Stimulated activated CD4-positive, alpha-beta T cell treated with anti-CD3 and anti-CD28 coated beads, Interleukin-1b, Interleukin-23, amount 100 ng/mL, for 1 hour (primary cell): ENCODE results near the gene EMP1.

Experiments used
- DNase-seq, 2 donors: peaks; one replicate each; pipeline ENCODE4 v3.0.0-alpha.2; 2020; ENCODE audit warnings: low read depth in 2 of 2

EMP1 gene

GRCh38 chr12:13222076-13222475 lies 25.6 kb downstream of the EMP1 start:
- DNase-seq = no peak

- DNase-seq = no peak
Measured at GRCh38 chr12:13223179-13223804, 26.8 kb downstream of the EMP1 start.

GRCh38 chr12:13223941-13224340 lies 27.4 kb downstream of the EMP1 start:
- DNase-seq = no peak

- DNase-seq = no peak
Measured at GRCh38 chr12:13227191-13227590, 30.7 kb downstream of the EMP1 start.

- no peak for DNase-seq
Measured at GRCh38 chr12:13228579-13228978, 32.1 kb downstream of the EMP1 start.

- DNase-seq = no peak
Measured at GRCh38 chr12:13229504-13229903, 33.0 kb downstream of the EMP1 start.

- no peak for DNase-seq
Measured at GRCh38 chr12:13230500-13230899, 34.0 kb downstream of the EMP1 start.

- no peak for DNase-seq
Measured at GRCh38 chr12:13233830-13234641, 37.5 kb downstream of the EMP1 start.

- no peak for DNase-seq
Measured at GRCh38 chr12:13238204-13238603, 41.7 kb downstream of the EMP1 start.

GRCh38 chr12:13241833-13242488 lies 45.4 kb downstream of the EMP1 start:
- no peak for DNase-seq

- DNase-seq = no peak
Measured at GRCh38 chr12:13242936-13243335, 46.4 kb downstream of the EMP1 start.

- DNase-seq = no peak
Measured at GRCh38 chr12:13243516-13244070, 47.1 kb downstream of the EMP1 start.

GRCh38 chr12:13247596-13247995 lies 51.1 kb downstream of the EMP1 start:
- DNase-seq = no peak

GRCh38 chr12:13248964-13249363 lies 52.4 kb downstream of the EMP1 start:
- no peak for DNase-seq

- no peak for DNase-seq
Measured at GRCh38 chr12:13250416-13250815, 53.9 kb downstream of the EMP1 start.

- DNase-seq = no peak
Measured at GRCh38 chr12:13251521-13251920, 55.0 kb downstream of the EMP1 start.

- no peak for DNase-seq
Measured at GRCh38 chr12:13252024-13252423, 55.5 kb downstream of the EMP1 start.

- no peak for DNase-seq
Measured at GRCh38 chr12:13252616-13253015, 56.1 kb downstream of the EMP1 start.

- DNase-seq = no peak
Measured at GRCh38 chr12:13253966-13254760, 57.6 kb downstream of the EMP1 start.

- peak; percentile 20 to 64 for DNase-seq
Measured at GRCh38 chr12:13255792-13256691, 59.5 kb downstream of the EMP1 start.

GRCh38 chr12:13256692-13257045 lies 60.1 kb downstream of the EMP1 start:
- no peak for DNase-seq
